GM19468 (cell line): ENCODE measurements around the gene HS6ST2.
"Not testable (repeated sequence)": the region's sequence is repeated elsewhere in the genome, so short reads cannot be mapped to it uniquely, and the experiment has no call there.

Experiments
- ATAC-seq: cut with Tn5 transposase; IDR thresholded peaks from one replicate; pipeline ENCODE4 v1.9.1; 2021; ENCODE audit warnings: mild to moderate bottlenecking, moderate library complexity, moderate number of reproducible peaks; ENCODE audit not compliant: unreplicated experiment; ENCODE audit errors: extremely low read depth

The HS6ST2 gene

DNA sequence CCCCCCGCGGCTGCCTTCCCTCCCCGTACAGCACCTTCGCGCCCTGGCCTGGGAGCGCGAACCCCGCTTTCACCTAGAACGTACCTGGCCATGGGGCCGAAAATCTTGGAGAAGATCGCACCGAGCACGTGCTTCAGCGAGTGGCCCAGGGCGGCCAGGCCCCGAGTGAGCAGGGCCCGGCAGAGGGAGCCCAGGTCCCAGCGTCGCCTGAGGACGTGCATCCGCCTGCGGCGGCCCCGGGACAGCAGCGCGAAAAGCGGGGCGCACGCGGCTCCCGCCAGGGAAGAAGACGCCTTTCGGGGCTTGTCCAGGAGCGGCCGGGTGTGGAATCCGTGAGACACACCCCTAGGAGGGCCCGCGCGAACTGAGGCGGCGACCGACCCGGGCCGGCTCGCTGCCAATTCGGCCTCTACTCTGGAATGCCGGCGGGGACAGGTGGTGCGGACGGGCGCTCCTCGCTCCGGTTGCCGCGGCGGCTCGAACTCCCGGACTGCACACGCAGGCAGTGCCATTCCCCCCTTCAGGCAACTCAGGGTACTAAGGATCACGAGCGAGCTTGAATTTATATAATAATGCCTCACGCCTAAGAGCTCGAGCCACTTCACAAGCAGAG, at the start of gene HS6ST2:
Gene HS6ST2, minus strand, starts transcription at position 539 of the 613 bp plus-strand sequence.
- ATAC-seq, result no peak

DNA sequence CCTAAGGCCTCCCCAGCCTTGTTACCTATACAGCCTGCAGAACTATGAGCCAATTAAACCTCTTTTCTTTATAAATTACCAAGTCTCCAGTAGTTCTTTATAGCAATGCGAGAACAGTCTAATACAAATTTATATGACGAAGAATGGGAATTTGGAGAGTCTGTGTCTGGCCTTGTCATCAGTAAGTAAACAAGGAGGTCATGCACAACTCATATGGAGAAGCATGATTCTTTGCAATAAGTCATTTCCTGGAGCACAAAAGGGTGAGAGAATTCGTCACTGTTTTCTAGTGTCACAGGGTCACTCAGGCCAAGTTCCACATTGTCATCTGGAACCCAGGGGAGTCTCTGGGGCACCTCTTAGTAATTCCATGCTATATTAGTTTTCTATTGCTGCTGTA, 49.0 kb upstream of the HS6ST2 start:
- no peak for ATAC-seq

DNA sequence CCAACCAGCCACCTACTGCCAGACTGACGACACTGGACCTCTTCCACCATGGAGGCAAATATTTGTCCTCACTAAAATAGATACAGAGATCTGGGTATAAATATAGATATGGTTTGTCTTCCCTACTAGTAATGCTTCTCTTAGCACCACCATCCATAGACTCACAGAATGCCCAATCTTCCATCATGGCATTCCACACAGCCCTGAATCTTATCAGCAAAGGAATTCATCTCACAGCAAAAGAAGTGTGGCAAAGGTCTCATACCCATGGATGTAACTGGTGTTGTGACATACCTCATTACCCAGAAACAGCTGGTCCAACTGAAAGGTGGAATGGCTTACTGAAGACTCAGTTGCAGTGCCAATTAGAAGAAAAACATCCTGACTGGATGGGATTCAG, 47.2 kb upstream of the HS6ST2 start:
- ATAC-seq, result no peak

DNA sequence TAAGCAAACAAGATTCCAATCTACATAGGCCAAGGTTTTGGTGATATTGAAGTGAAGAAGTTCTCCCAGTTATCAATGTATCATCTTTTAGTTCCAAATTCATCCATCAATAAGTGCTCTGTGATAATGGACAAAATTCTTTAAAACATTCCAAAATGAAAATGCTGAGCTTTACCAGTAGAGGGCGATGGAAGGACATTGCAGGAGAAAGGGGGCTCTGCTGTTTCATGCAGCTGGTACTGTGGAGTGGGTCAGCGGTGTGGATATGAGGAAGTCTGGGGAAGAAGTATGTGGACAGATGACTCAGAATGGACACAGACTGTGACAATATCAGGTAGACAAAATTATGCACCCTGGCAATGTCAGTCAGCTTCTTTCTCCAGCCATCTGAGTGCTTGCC, 46.6 kb upstream of the HS6ST2 start:
- ATAC-seq, result no peak

DNA sequence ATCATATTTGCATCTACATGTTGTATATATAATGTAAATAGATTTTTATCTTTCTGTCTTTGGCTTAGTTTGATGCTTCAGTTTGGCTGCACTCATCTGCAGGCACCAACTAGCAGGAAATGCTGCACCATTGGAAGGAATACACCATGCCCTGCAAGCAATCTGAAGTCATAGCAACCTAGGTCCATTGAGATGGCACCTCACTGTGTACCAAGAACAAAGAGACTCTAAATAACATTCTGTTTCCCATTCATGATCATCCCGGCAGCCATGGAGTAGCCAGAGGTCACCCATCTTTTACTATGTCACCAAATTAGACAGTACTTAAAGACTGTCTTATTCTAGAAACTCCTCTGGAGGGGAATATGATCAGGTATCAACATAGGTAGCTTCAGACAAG, 40.8 kb upstream of the HS6ST2 start:
- no peak for ATAC-seq

DNA sequence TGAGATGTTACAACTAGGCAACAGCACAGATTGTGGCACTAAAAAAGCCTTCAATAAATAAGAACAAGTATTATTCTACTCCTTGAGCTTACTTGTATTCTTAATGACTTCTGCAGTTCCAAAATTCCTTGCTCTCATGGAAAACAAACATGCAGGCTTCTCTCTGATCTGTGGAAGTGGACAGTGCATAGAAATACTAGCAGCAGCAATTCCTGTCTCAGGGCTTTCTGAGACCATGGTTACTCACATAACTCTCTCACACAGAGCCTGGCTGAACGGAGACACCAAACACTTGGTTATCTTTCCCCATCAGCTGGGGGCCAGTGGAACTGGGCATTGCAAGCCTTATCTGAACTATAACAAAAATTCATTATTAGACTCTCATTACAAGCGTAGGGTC, 32.4 kb upstream of the HS6ST2 start:
- ATAC-seq, result no peak

DNA sequence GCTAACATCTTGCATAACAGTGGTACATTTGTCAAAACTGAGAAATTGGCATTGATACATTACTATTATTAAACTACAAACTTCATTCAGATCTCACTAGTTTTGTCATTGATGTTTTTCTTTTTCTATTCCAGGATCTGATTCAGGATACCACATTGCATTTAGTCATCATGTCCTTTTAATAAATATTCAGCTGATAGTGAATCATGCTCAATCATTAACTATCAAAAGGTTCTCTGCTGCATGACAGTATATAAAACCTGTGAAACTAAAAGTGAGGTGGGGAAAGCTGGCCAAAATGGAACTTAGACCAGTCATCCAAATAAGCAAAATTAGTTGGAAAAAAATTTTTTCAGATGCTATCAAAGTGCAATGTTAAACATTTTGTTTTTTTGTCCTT, 28.1 kb upstream of the HS6ST2 start:
- ATAC-seq, result no peak

DNA sequence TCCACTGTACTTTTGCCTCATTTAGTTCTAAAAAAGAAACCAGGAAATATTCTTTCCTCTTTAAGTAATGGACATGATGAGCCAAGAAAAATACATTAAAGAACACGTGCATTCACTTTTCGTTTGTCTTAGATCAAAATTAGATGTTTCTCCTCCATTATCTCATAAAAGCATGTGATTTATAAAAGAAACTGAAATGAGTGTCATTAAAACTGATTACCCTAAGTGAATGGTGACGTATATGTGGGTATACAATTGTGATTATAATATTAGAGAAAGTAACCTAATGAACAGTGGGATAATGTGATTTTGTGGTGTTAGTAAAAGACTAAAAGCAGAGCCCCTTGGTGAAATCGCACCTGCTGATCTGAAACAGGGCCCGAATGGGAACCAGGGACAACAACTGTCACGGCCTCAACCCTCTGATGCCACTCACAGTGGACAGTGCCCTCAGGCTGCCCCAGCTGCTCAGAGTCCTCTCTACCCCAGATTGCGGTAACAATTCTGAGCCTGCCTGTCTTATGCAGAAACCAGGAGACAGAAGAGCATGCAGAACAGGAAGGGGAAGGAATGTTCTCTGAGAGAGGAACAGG, 25.7 kb upstream of the HS6ST2 start:
- no peak for ATAC-seq

DNA sequence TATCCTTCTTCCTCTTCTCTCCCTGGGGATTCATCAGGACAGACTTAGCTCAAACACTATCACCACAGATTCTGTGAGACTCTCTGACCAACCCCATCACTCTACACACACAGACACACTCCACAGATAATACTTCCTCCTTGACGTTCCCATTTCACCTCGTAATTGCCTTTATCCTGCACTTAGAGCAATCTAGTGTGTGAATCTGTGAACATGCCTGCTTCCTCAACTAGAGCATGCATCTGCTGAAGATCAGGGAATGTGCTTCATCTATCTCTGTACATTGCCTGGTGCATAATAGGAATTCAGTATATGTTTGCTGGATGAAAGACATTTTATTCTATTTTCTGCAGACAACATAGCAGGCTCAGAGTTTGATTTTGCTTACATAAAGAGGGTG, 25.1 kb upstream of the HS6ST2 start:
- no peak for ATAC-seq

DNA sequence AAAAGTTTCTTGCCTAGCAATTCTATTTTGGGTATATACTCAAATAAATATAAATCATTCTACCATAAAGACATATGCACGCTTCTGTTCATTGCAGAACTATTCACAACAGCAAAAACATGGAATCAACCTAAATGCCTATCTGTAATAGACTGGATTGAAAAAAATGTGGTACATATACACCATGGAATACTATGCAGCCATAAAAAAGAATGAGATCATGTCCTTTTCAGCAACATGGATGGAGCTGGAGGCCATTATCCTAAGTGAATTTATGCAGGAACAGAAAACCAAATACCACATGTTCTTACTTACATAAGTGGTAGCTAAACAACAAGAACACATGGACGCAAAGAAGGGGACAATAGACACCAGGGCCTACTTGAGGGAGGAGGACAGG, 21.6 kb upstream of the HS6ST2 start:
- not testable (repeated sequence) for ATAC-seq

DNA sequence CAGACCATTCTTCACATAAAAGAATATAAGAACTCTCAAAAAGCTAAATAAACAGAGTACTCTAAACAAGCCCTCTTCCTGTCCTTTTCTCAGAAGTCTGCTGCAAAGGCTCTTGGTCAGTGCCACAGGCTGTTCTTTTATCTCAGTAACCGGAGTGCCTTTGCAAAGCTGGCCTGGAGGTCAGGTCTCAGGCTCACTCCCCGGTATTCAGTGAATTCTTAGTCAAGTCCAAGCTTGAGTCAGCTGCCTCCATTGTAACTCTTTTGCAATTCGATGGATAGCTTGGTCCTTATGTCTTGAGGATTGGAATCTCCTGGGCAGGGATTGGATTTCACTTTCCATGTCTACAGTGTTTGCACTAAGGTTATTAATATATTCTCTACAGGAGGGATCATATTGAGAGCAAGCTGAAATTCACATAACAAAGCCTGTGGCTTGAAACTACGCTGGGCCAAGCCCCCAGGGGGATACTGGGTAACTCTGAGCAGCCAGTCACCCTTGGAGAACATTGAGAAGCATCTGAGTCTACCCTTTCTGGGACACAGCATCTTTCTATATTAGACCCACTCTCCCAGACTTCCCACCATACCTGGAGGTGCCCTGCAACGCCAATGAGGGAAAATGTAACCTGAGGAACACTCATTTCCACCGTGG, 10.0 kb upstream of the HS6ST2 start:
- ATAC-seq, result no peak

DNA sequence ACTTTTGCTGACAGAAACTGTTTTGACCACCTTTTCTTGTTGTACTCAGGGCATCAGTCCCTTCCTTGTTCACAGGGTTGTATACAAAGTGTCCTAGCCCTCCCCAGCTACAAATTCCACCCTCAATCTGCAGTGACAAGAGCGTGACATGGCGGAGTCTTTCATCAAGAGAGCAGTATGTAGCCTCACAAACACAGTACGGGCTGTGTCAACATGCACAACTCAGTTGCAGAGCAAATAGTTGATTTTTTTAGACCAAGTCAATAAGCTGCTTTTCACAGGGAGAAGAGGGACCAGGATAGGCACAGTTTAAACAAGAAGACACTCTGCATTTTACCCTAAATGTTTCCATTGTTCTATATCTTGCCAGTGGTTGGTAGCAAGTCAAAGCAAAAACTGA, 8.6 kb upstream of the HS6ST2 start:
- ATAC-seq, result no peak

DNA sequence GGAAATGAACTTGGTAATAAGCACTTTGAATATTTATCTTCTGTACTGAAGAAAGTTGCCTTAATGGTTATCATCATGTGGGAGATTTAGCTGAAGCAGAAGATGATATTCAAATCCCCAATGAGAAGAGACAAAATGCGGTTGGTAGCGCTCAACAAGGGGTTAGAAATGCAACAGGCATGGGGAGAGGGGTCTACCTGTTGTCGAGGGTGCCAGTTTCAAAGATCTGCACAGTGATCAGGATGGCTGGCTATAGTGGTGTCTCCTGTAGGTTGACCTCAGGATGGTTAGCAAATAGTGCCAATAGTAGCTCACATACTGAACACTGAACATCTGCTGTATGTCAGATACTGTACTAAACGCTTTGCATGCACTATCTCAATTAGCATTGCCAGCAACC, 7.0 kb upstream of the HS6ST2 start:
- ATAC-seq, result no peak

DNA sequence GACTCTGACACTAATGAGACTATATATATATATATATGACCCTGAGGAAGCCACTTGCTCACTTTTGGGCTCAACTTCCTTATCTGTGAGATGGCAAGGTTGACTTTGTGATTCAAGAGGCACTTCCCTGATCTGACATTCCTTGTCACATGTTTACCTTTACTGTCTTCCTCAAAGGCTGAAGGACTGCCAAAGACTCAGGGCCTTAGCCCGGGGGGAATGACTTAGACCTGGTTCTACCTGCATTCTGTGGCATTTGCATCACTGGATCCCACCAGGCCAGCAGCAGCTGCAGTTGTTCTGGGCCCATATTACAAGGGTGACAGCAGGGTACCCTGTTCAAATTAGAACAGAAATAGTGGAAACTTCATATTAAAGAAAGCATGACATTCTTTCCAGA, 3.1 kb upstream of the HS6ST2 start:
- ATAC-seq, result no peak

DNA sequence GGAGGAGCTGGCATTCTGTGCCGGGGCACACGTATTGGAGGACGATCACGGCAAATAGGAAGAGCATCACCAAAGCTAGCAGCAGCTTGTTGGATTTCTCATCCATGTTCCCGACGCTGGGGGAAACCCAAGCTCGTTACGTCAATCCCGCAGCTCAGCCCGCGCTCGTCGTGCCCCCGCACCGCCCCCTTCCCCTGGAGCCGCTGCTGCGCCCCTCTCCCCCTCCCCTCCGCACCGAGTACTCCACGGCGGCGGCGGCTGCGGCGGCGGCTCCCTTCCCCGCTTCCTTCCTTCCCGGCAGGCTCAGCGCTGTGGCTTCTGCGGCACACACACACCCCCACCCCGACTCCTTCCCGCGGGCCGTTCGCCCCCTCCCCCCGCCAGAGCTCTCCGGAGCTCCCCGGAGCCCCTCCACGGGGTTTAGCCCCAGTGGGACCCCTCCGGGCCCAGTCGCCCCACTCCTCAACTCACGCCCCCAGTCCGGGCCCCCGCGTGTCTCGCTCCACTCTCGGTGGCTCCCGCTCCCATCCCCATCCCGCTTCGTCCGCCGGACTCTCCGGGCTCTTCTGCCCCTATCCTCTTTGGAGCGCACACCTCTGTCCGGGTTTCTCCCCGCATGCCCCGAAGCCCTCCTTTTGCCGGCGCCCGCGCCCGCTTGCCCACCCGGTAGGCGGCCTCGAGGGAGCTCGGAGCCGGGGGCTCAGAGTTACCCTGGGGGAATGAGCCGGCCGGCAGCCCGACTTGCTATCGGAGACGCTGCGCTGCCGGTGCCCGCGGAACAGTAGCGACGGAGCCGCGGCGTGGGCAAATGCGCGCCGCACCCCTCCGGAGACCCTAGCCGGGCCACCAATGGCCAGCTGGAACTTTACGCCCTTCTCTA, 978 bp downstream of the HS6ST2 start:
- no peak for ATAC-seq

DNA sequence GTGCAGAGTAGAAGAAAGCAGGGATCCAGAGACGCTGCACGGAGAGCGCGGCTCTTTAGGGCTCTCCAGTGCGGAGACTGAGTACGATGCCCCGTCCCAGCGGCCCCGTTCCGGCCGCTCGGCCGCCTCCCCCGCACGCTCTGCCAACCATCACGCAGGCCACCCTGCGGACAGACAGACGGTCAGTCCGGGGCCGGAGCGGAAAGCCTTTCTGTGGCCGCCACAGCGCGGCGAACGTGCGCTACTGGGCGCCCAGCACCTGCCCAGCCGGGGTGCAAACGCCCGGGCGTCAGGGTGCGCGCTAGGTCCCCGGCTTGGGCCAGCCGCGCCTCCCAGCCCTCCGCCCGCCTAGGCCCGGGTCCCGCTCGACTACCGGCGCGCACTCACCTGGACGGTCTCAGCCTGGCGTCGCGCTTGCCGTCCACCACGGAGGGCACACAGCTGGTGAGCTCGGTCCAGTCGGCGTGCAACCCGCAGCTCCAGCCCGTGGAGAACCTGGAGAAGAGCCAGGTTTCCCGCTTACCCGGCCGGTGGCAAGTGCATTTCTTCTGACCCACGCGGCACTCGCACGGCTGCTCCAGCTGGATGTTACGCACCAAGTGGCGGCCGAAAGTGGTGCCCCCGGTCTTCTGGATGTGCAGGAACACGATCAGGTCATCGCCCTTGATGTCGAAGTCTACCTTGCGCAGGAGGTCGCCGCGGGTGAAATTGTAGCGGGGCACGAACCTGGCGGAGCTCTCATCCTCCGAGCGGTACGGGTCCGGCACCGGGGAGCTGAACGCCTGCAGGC, 1.8 kb downstream of the HS6ST2 start:
- no peak for ATAC-seq

DNA sequence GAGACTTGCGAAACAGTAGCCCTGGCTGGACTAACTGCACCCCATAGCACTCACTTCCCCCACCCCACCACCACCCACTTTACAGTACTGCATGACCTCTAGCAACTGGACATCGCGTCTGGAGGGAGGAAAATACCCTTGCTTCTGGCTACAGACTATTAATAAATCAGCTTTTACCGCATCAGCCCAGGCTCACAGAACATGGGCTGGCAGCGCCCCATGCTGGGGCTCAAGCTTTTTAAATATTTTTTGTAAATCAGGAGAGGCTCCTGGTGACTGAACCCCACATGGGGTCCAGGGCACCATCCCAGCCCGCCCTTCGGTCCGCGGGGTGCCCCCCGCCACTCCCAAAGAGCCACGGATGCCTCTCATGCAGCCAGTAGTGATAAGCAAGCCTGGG, 2.7 kb downstream of the HS6ST2 start:
- ATAC-seq, result no peak

DNA sequence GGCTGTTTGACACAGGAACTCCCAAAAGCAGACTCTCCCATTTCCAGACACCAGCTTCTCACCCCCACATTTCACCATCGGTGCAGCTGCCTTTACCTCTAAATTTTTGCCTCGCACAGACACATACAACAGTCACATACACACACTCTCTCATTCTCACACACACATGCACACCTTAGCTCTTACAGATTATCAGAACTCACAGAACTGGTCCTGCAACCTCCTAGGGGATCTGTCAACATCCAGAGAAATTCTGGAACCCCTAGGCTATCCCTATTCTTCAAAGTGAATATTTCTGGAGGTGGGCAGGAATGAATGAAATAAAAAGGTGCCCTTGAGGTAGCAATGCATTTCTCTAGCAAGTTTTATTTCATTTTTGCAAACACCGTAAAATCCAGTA, 4.1 kb downstream of the HS6ST2 start:
- ATAC-seq, result no peak

DNA sequence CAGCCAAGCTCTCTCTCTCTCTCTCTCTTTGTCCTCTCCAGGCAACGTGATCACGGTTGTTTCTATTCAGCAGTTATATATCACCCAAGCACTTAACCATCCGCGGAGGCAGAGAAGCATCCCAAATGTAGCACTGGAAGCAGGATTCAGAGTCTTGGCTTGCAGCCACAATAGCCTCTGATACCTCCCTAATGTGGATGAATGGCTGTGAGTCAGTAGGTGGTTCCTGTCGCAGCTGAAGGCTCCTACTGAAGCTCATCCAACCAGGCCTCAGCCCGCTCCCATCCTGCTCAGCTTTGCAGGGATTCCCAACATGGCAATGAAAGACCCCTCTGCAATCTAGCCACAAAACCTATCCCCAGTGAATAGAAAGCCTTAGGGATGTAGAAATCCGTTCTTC, 5.1 kb downstream of the HS6ST2 start:
- no peak for ATAC-seq

DNA sequence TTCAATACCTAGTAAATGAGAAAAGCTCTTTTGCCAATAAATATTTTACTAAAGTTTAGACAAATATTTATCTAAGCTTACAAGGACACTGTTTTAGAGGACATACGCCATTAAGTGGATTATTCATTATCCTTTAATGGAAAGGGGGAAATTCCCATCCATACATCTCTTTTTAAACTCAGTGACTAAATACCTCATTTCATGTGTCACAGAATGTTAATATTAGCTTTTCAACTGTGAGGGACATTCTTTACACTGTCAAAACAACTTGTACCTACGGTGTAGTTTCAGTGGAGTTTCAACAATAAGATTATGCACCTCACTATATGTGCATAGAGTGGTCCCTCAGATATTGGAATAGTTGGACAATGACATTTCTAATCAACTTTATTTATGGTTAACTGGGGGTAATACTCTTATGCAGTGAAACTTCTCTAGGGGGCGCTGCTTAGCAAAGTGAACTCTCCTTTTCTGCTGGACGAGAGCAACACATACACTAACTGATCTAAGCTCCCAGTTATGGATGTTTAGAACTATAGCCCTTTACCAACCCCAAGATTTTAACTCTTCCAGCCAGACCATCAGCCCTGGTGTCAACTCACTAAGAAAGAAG, 9.7 kb downstream of the HS6ST2 start:
- no peak for ATAC-seq
